Stimulated activated CD8-positive, alpha-beta memory T cell treated with anti-CD3 and anti-CD28 coated beads, Interleukin-12 subunit alpha, Interleukin-12 subunit beta, amount 100 ng/mL, for 1 hour (primary cell): ENCODE measurements around the gene SLC25A38.
A peak's percentile ranks its signal among the peaks of the same experiment; 100 is the strongest.
"Not testable (repeated sequence)": the region's sequence is repeated elsewhere in the genome, so short reads cannot be mapped to it uniquely, and the experiment has no call there.

Experiments used
- DNase-seq: peaks from one replicate; pipeline ENCODE4 v3.0.0-alpha.2; 2020; ENCODE audit warnings: low read depth

The SLC25A38 gene

GRCh38 chr3:39383045-39383880 lies at the start of gene SLC25A38:
TSS of gene SLC25A38 (plus strand) at chr3:39383370. CDS start at chr3:39383725, 355 bp downstream.
- DNase-seq = peak; percentile 57

- DNase-seq = no peak
Measured at GRCh38 chr3:39333607-39334006, 49.6 kb upstream of the SLC25A38 start.

- no peak for DNase-seq
Measured at GRCh38 chr3:39334205-39334604, 49.0 kb upstream of the SLC25A38 start.

- no peak for DNase-seq
Measured at GRCh38 chr3:39338201-39338600, 45.0 kb upstream of the SLC25A38 start.

- DNase-seq = no peak
Measured at GRCh38 chr3:39339086-39339485, 44.1 kb upstream of the SLC25A38 start.

- no peak for DNase-seq
Measured at GRCh38 chr3:39343076-39343717, 40.0 kb upstream of the SLC25A38 start.

GRCh38 chr3:39343760-39344159 lies 39.4 kb upstream of the SLC25A38 start:
- no peak for DNase-seq

GRCh38 chr3:39344746-39345344 lies 38.3 kb upstream of the SLC25A38 start:
- no peak for DNase-seq

- DNase-seq = no peak
Measured at GRCh38 chr3:39346785-39347585, 36.2 kb upstream of the SLC25A38 start.

GRCh38 chr3:39347586-39347876 lies 35.6 kb upstream of the SLC25A38 start:
- no peak for DNase-seq

GRCh38 chr3:39349080-39349479 lies 34.1 kb upstream of the SLC25A38 start:
- DNase-seq = no peak

GRCh38 chr3:39350714-39351113 lies 32.5 kb upstream of the SLC25A38 start:
- no peak for DNase-seq

- DNase-seq = not testable (repeated sequence)
Measured at GRCh38 chr3:39351134-39351533, 32.0 kb upstream of the SLC25A38 start.

GRCh38 chr3:39353168-39353927 lies 29.8 kb upstream of the SLC25A38 start:
- not testable (repeated sequence) for DNase-seq

GRCh38 chr3:39358333-39358732 lies 24.8 kb upstream of the SLC25A38 start:
- no peak for DNase-seq

- peak; percentile 29 for DNase-seq
Measured at GRCh38 chr3:39361252-39361927, 21.8 kb upstream of the SLC25A38 start.

GRCh38 chr3:39362192-39362591 lies 21.0 kb upstream of the SLC25A38 start:
- DNase-seq = no peak

- DNase-seq = no peak
Measured at GRCh38 chr3:39362812-39363211, 20.4 kb upstream of the SLC25A38 start.

- not testable (repeated sequence) for DNase-seq
Measured at GRCh38 chr3:39370450-39370849, 12.7 kb upstream of the SLC25A38 start.

GRCh38 chr3:39372833-39373232 lies 10.3 kb upstream of the SLC25A38 start:
- DNase-seq = no peak
